Loucy (cell line): ENCODE results near the gene VCAM1.

Source experiments
- CTCF ChIP-seq: fragments of 200-600 bp; sonication (generic); conservative IDR thresholded peaks from 2 replicates; pipeline ENCODE4 v1.5.1; 2014; ENCODE audit warnings: mild to moderate bottlenecking, antibody characterized with exemption, low read length
- EZH2phosphoT487 ChIP-seq: fragments of 200-600 bp; IDR thresholded peaks from 2 replicates; pipeline ENCODE4 v1.6.1; 2018; ENCODE audit warnings: antibody characterized with exemption, mild to moderate bottlenecking, moderate library complexity, borderline replicate concordance

- no peak for TF ChIP-seq EZH2phosphoT487
- TF ChIP-seq CTCF = no peak
These were observed 61.3 kb downstream of the VCAM1 start for GRCh38 chr1:100780814-100781213.
